Uterus (tissue), 4 donors: ENCODE measurements around the gene RTN1. TPM values are rescaled to one million over a fixed set of nuclear protein-coding genes. Genes with fewer than 3 reads are reported as not detected.
A peak's percentile ranks its signal among the peaks of the same experiment; 100 is the strongest.

Experiments
- DNase-seq, 2 donors: peaks; one replicate each; pipeline ENCODE4 v3.0.0-alpha.2; 2019 to 2020
- H3K27ac ChIP-seq, 2 donors: fragments of 200-600 bp; sonication (generic); 1 replicate in 1 of 2; 2 replicates in 1 of 2; pipeline ENCODE4 v1.5.1; 2016 to 2018
- H3K27me3 ChIP-seq, 2 donors: fragments of 200-600 bp; sonication (generic); one replicate each; pipeline ENCODE4 v1.5.1; 2018 to 2019; ENCODE audit warnings: control low read depth in 1 of 2
- H3K36me3 ChIP-seq, 2 donors: fragments of 200-600 bp; sonication (generic); one replicate each; pipeline ENCODE4 v1.5.1; 2019; ENCODE audit warnings: control low read depth in 1 of 2
- H3K4me1 ChIP-seq, 2 donors: fragments of 200-600 bp; sonication (generic); one replicate each; pipeline ENCODE4 v1.5.1; 2018 to 2019; ENCODE audit warnings: control low read depth in 1 of 2
- H3K4me3 ChIP-seq, 2 donors: fragments of 200-600 bp; sonication (generic); 1 replicate in 1 of 2; 2 replicates in 1 of 2; pipeline ENCODE4 v1.5.1; 2018 to 2019; ENCODE audit warnings: mild to moderate bottlenecking in 1 of 2
- H3K9me3 ChIP-seq, 2 donors: fragments of 200-600 bp; sonication (generic); one replicate each; pipeline ENCODE4 v1.5.1; 2019; ENCODE audit warnings: control low read depth in 1 of 2
- POLR2A ChIP-seq, 2 donors: fragments of 450-650 bp; IDR thresholded peaks; one replicate each; pipeline ENCODE4 v1.6.1; 2016; ENCODE audit warnings: antibody characterized with exemption in 2 of 2, mild to moderate bottlenecking in 1 of 2, moderate library complexity in 1 of 2
- intact Hi-C: fragments of 100-400 bp; cut with DNase I; formaldehyde crosslinking; loops from one replicate; pipeline ENCODE4 v1.15.1; 2023; ENCODE audit warnings: low total_unique reads
- total RNA-seq, 4 donors: library from RNA; depleted of rRNA in 3 of 4; stranded (reverse); fragments of >200 nt in 3 of 4; gene quantifications; one replicate each; pipeline versions ENCODE4 v1.1.0 to v1.2.4, GENCODE V29; 2014 to 2023
- TF ChIP-seq, protein P1 (sequence below), 4 experiments: fragments of 200-600 bp in 2 of 4; fragments of 450-650 bp in 2 of 4; sonication (generic) in 2 of 4; IDR thresholded peaks; one replicate each; pipeline ENCODE4 v1.5.1; 2016 to 2019; ENCODE audit warnings: antibody characterized with exemption in 4 of 4, mild to moderate bottlenecking in 2 of 4, moderate library complexity in 1 of 4
- donor health status: DM: yes; HTN: yes; CAD: no.

The RTN1 gene
- total RNA-seq, 4 donors from 2014 or later = 0.26 to 14.4 (median 7.5) TPM

DNA sequence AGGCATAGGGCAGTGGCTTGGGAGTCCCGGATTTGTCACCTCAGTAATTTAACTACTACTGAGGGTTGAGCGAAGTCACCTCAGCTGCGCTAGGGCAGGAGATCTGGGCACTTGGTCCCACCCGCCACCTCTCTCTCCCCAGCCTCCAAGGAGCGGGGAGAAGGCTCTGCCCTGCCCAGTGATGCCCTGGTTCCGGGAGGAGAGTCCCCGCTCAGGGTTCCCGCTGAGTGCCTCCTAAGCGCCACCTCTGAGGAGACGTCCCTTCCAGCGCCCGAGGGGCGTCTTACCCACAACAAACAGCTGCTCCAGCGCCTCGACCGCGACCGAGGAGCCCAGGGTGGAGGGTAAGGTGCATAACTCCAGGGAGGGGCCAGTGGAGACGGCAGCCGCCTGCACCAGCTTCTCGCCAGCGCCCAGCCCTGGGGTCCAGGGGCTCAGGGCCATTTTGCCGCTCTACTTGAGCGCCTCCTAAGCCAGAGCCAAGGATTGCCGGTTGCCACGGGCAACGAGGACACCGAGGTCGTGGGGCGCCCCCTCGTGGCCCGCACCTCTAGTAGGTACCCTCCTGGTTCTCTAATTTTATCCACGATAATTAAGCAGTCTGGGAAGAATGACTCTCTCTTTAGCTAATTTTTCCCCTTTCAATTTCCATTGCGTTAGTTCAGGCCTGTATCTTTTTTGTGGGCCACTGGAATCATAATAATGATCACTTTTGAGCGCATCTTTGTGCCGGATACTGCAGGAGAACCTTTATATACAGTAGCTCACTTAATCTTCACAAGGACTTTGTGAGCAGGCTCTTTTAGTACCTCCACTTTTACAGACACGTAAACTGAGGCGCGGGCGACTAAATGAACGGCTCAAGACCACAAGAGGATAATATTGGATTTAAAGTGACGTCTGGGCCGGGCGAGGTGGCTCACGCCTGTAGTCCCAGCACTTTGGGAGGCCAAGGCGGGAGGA lies 294.0 kb downstream of the RTN1 start, which contains the start of gene CCDC175:
CCDC175 (minus strand) TSS at position 481 of the 963 bp plus-strand sequence; CDS start at position 444, 37 bp downstream.
- Histone ChIP-seq H3K4me3 (no peak within 1 kb of the TSS), H3K27ac (no peak within 1 kb of the TSS), H3K9me3 (no peaks in the 10 kb centered on the region), H3K27me3 (peaks cover 0 to 10% of the 10 kb centered on the region in 2 donors), H3K36me3 (no peaks in the 10 kb centered on the region), H3K4me1 (no peaks in the 10 kb centered on the region)
- TF ChIP-seq, protein P1, sequence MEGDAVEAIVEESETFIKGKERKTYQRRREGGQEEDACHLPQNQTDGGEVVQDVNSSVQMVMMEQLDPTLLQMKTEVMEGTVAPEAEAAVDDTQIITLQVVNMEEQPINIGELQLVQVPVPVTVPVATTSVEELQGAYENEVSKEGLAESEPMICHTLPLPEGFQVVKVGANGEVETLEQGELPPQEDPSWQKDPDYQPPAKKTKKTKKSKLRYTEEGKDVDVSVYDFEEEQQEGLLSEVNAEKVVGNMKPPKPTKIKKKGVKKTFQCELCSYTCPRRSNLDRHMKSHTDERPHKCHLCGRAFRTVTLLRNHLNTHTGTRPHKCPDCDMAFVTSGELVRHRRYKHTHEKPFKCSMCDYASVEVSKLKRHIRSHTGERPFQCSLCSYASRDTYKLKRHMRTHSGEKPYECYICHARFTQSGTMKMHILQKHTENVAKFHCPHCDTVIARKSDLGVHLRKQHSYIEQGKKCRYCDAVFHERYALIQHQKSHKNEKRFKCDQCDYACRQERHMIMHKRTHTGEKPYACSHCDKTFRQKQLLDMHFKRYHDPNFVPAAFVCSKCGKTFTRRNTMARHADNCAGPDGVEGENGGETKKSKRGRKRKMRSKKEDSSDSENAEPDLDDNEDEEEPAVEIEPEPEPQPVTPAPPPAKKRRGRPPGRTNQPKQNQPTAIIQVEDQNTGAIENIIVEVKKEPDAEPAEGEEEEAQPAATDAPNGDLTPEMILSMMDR (IDR thresholded peaks at IDR 0.05) = peak in 3 of 4 experiments; percentile 22 to 33 (median 24)
- no peak for TF ChIP-seq POLR2A (IDR thresholded peaks at IDR 0.05)
- DNase-seq = peak; percentile 41 to 43
- intact Hi-C loops = no loop called here

DNA sequence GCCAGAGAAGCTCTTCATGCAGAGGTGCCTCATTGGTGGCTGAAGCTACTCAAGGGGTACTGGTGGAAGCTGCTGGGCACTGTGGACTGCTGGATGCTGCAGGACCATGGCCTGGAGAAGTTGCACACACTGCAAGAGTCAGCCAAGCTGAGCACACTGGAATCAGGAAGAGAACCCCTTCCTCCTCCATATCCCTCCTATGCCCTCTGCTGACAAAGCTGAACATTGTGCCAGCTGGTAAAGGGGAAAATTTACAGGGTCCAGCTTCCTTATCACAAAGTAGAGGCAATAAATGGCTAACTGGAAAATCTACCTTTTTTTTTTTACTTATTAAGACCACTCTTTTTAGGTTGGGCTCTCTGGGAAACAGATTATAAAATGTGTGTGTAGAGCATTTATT lies 300.5 kb downstream of the RTN1 start:
- TF ChIP-seq, protein P1 (IDR thresholded peaks at IDR 0.05) = no peak
- no peak for TF ChIP-seq POLR2A (IDR thresholded peaks at IDR 0.05)
- no peak overlapping the region for H3K27ac ChIP-seq
- no peaks in the 10 kb centered on the region for H3K9me3 ChIP-seq
- no peak for DNase-seq
- no peaks in the 10 kb centered on the region for H3K27me3 ChIP-seq
- no peaks in the 10 kb centered on the region for H3K4me1 ChIP-seq
- H3K36me3 ChIP-seq = no peaks in the 10 kb centered on the region
- intact Hi-C loops = no loop called here
- H3K4me3 ChIP-seq = no peak overlapping the region

DNA sequence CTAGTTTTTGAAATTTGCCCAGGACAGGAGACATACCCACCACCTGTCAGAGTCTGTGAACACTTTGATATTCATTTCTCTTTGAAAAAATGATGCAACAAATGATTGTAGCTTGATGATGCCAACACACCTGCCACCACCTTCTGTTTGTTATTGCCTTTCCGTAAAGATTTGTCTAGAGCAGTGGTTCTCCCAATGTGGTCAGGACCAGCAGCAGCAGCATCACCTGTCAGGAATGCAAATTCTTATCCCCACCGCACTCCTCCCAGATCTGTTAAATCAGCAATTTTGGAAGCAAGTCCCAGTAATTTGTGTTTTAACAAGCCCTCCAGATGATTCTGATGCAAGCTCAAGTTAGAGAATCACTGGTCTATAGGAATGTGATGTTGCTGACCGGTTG lies 303.9 kb downstream of the RTN1 start:
- H3K9me3 ChIP-seq = no peaks in the 10 kb centered on the region
- no peaks in the 10 kb centered on the region for H3K4me1 ChIP-seq
- no peak overlapping the region for H3K4me3 ChIP-seq
- no peak for DNase-seq
- TF ChIP-seq POLR2A (IDR thresholded peaks at IDR 0.05) = no peak
- TF ChIP-seq, protein P1 (IDR thresholded peaks at IDR 0.05) = no peak
- no peak overlapping the region for H3K27ac ChIP-seq
- intact Hi-C loops = no loop called here
- no peaks in the 10 kb centered on the region for H3K27me3 ChIP-seq
- H3K36me3 ChIP-seq = no peaks in the 10 kb centered on the region

DNA sequence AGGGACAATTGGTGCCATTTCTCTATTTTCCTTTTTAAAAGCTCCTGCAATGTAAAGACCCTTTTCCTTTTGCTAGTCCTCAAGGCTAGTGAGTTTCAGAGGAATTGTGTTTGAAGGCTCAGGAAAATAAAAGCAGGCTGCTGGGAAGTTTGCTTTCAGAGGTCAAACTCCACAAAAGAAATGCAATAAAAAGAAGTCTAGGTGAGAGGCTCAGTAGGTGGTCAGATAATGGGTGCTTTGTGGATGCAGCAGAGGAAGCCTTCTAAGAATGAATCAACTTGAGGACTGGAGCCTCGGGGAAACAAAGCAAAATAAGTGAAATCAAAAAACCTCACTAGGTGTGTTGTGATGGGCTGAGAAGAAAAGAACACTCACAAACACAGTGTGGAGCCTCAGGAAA lies 304.3 kb downstream of the RTN1 start:
- intact Hi-C loops = no loop called here
- Histone ChIP-seq H3K27ac (no peak overlapping the region), H3K9me3 (no peaks in the 10 kb centered on the region), H3K4me1 (no peaks in the 10 kb centered on the region), H3K36me3 (no peaks in the 10 kb centered on the region), H3K4me3 (no peak overlapping the region), H3K27me3 (no peaks in the 10 kb centered on the region)
- no peak for DNase-seq
- no peak for TF ChIP-seq POLR2A (IDR thresholded peaks at IDR 0.05)
- TF ChIP-seq, protein P1 (IDR thresholded peaks at IDR 0.05) = no peak

DNA sequence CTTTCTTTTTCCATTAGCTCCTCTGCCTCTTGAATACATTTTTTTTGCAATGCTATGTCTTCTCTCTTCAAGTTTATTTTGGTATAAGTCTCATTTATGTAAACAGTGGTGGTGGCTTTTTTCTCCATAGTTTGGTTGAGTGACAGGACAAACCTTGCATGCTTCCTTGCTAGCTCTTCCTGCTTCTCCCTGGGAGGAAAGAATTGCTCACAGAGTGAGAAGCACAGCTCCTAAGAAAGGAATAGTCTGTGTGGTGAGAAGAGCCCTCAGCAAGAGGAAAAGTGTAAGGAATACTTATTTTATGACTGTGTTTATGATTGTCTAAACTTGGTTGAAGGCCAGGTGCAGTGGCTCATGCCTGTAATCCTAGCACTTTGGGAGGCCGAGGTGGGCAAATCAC lies 305.5 kb downstream of the RTN1 start:
- Histone ChIP-seq H3K9me3 (no peaks in the 10 kb centered on the region), H3K4me3 (no peak overlapping the region), H3K27ac (no peak overlapping the region), H3K36me3 (no peaks in the 10 kb centered on the region), H3K4me1 (no peaks in the 10 kb centered on the region), H3K27me3 (no peaks in the 10 kb centered on the region)
- intact Hi-C loops = no loop called here
- TF ChIP-seq, protein P1 (IDR thresholded peaks at IDR 0.05) = no peak
- no peak for TF ChIP-seq POLR2A (IDR thresholded peaks at IDR 0.05)
- no peak for DNase-seq
